ENCODE results near the gene NELL2. TPM values are rescaled to one million over a fixed set of nuclear protein-coding genes. Genes with fewer than 3 reads are reported as not detected.

The NELL2 gene
- total and polyA plus RNA-seq, 8 donors = 0.50 to 133 (median 3.1) TPM

DNA sequence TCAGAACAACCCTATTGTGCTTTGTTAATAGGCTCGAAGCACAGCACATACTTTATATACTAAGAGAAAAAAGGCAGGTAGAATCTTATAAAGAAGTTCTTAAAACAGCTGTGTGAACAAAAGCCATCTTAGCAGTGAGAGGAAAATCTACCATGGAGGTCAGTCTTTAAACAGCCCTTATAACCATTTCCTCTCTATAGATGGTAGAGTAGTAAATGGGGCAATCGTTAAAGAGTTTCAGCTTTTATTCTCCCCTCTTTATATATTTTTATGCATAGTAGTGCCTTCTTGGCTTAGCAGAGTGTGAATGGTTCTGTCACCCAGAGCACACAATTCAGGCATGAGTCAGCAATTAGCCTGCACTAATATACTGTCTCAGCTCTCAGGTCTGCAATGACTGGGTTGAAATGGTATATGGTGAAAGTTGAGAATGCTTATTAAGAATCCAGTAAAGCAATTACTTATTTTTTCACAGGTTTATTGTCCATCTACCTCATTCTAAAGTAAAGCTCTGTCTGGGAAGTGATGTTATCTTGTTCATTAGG, 305.0 kb downstream of the NELL2 start:
- no peak overlapping the region for H3K4me3 ChIP-seq
- H3K4me1 ChIP-seq = no peaks in the 10 kb centered on the region
- intact Hi-C loops (cut with DNase I; ENCODE audit: low total_unique reads) = no loop called here
- H3K36me3 ChIP-seq = no peaks in the 10 kb centered on the region
- H3K27ac ChIP-seq = no peak overlapping the region
- DNase-seq = peak in 1 of 2 donors; percentile 22
- no peaks in the 10 kb centered on the region for H3K9me3 ChIP-seq
- WGBS, 5 donors = 77 to 95% (median 88%) methylated on average over 2 of the region's 2 CpGs
- no peaks in the 10 kb centered on the region for H3K27me3 ChIP-seq
- TF ChIP-seq, protein P1, sequence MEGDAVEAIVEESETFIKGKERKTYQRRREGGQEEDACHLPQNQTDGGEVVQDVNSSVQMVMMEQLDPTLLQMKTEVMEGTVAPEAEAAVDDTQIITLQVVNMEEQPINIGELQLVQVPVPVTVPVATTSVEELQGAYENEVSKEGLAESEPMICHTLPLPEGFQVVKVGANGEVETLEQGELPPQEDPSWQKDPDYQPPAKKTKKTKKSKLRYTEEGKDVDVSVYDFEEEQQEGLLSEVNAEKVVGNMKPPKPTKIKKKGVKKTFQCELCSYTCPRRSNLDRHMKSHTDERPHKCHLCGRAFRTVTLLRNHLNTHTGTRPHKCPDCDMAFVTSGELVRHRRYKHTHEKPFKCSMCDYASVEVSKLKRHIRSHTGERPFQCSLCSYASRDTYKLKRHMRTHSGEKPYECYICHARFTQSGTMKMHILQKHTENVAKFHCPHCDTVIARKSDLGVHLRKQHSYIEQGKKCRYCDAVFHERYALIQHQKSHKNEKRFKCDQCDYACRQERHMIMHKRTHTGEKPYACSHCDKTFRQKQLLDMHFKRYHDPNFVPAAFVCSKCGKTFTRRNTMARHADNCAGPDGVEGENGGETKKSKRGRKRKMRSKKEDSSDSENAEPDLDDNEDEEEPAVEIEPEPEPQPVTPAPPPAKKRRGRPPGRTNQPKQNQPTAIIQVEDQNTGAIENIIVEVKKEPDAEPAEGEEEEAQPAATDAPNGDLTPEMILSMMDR (IDR thresholded peaks at IDR 0.05) = no peak
- TF ChIP-seq POLR2A (IDR thresholded peaks at IDR 0.05) (no peak), EP300 (IDR thresholded peaks at IDR 0.05) (no peak), POLR2AphosphoS5 (IDR thresholded peaks at IDR 0.05) (no peak)

DNA sequence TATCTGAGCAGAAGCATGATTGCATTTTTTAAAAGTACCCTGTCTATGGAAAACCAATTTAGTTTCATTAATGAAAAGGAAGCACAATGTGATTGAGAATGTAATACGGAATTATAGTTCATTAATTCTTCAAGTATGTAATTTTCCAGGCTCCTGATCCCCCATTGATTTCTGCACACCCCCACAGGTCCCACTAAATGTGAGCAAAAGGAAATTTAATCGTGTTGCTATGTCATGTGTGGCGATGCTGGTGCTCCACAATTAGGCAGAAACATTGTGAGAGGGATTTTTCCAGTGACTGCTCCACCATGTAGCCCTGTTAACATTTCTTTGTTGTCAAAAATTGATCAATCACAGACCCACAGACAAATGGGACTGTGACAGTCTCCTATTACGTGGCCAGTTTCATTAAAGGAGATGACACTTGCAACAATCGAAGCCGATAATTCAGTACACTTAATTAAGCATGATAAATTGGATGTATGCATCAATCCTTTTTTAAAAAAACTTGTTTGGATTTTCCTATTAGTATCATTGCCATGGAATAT, 306.0 kb downstream of the NELL2 start:
- no peak for DNase-seq
- H3K36me3 ChIP-seq = no peaks in the 10 kb centered on the region
- no peak for TF ChIP-seq POLR2AphosphoS5 (IDR thresholded peaks at IDR 0.05)
- no peak for TF ChIP-seq POLR2A (IDR thresholded peaks at IDR 0.05)
- TF ChIP-seq, protein P1 (IDR thresholded peaks at IDR 0.05) = no peak
- no peak for TF ChIP-seq EP300 (IDR thresholded peaks at IDR 0.05)
- no peaks in the 10 kb centered on the region for H3K27me3 ChIP-seq
- intact Hi-C loops (cut with DNase I; ENCODE audit: low total_unique reads) = no loop called here
- no peaks in the 10 kb centered on the region for H3K4me1 ChIP-seq
- no peak overlapping the region for H3K27ac ChIP-seq
- no peak overlapping the region for H3K4me3 ChIP-seq
- H3K9me3 ChIP-seq = no peaks in the 10 kb centered on the region
- 80 to 89% (median 86%) methylated on average over 6 of the region's 6 CpGs for WGBS, 5 donors

DNA sequence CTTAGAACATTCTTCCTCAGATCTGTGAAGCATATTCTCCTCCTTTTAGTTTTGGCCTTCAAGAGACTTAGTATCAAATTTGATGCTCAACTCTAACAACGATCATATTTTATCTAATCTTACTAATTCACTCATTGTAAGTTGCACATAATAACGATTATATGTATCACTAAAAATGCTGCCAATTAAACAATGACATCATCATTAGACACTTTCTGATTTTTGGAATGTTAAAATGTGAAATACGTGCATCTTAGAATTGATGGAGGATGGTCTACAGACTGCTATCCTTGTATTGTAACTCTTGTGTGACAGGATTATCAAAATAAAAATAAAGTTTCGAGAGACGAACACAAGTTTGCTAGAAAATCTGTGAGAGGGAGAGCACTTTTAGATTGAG, 311.0 kb downstream of the NELL2 start:
- no peak for TF ChIP-seq POLR2AphosphoS5 (IDR thresholded peaks at IDR 0.05)
- H3K4me3 ChIP-seq = no peak overlapping the region
- 84 to 93% (median 90%) methylated on average over 5 of the region's 5 CpGs for WGBS, 5 donors
- no peaks in the 10 kb centered on the region for H3K27me3 ChIP-seq
- intact Hi-C loops (cut with DNase I; ENCODE audit: low total_unique reads) = no loop called here
- no peaks in the 10 kb centered on the region for H3K36me3 ChIP-seq
- H3K9me3 ChIP-seq = no peaks in the 10 kb centered on the region
- no peaks in the 10 kb centered on the region for H3K4me1 ChIP-seq
- no peak for DNase-seq
- no peak overlapping the region for H3K27ac ChIP-seq

DNA sequence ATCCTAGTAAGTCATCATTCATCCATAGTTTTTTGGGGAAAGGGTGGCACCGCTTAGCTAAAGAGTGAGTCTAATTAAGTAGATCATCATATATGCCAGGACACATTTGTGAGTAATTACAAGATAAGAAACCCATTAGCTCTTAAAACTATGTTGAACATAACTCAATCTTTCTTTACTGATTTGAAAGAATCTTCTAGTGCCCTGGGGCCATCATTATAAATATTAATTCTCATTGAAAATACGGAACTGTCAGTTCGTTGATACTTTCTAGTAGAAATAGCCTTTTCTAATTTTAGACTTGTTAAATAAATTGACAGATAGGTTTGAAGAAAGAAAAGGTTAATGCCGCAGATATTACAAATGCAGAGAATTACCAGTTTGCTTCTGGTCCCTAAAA, 312.6 kb downstream of the NELL2 start:
- intact Hi-C loops (cut with DNase I; ENCODE audit: low total_unique reads) = no loop called here
- 77 to 86% (median 85%) methylated on average over 4 of the region's 4 CpGs for WGBS, 5 donors
- Histone ChIP-seq H3K9me3 (peaks cover 0 to 3% (median 0%) of the 10 kb centered on the region in 4 donors), H3K4me1 (no peaks in the 10 kb centered on the region), H3K36me3 (no peaks in the 10 kb centered on the region), H3K27ac (no peak overlapping the region), H3K4me3 (no peak overlapping the region), H3K27me3 (no peaks in the 10 kb centered on the region)
- no peak for TF ChIP-seq POLR2AphosphoS5 (IDR thresholded peaks at IDR 0.05)
- TF ChIP-seq, protein P1 (IDR thresholded peaks at IDR 0.05) = no peak
- no peak for TF ChIP-seq EP300 (IDR thresholded peaks at IDR 0.05)
- TF ChIP-seq POLR2A (IDR thresholded peaks at IDR 0.05) = no peak
- DNase-seq = no peak

All from stomach (tissue), 9 donors.